Esophagus squamous epithelium (tissue), 4 donors: ENCODE results near the gene STK16.

Experiments
- POLR2A ChIP-seq, 4 donors: fragments of 450-650 bp; IDR thresholded peaks; one replicate each; pipeline ENCODE4 v1.6.1; 2017; ENCODE audit warnings: antibody characterized with exemption in 4 of 4, mild to moderate bottlenecking in 4 of 4, moderate library complexity in 3 of 4
- TF ChIP-seq, protein P1 (sequence below), 6 experiments: fragments of 450-650 bp in 4 of 6; fragments of 200-600 bp in 2 of 6; sonication (generic) in 2 of 6; IDR thresholded peaks; one replicate each; pipeline ENCODE4 v1.5.1; 2016 to 2019; ENCODE audit warnings: antibody characterized with exemption in 6 of 6, mild to moderate bottlenecking in 4 of 6, moderate library complexity in 4 of 6

DNA sequence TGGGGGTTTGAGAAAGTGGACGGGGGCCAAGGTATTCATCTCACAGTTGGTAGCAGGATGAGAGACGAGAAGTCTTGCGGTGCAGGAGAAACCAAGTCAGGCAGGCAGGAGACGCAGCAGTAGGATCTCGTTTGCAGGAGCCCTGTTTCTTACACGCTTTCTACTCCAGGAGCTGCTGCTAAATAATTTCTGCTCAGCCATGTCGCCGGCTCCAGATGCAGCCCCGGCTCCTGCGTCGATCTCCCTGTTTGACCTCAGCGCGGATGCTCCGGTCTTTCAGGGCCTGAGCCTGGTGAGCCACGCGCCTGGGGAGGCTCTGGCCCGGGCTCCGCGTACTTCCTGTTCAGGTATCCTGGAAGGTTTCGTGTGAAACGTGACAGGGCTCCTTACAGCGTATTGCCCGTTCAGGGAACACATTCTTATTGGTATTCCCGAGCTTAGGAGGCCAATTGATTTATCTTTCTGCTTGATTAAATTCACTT, 15.2 kb upstream of the STK16 start:
- no peak for TF ChIP-seq POLR2A (IDR thresholded peaks at IDR 0.05)
- TF ChIP-seq, protein P1, sequence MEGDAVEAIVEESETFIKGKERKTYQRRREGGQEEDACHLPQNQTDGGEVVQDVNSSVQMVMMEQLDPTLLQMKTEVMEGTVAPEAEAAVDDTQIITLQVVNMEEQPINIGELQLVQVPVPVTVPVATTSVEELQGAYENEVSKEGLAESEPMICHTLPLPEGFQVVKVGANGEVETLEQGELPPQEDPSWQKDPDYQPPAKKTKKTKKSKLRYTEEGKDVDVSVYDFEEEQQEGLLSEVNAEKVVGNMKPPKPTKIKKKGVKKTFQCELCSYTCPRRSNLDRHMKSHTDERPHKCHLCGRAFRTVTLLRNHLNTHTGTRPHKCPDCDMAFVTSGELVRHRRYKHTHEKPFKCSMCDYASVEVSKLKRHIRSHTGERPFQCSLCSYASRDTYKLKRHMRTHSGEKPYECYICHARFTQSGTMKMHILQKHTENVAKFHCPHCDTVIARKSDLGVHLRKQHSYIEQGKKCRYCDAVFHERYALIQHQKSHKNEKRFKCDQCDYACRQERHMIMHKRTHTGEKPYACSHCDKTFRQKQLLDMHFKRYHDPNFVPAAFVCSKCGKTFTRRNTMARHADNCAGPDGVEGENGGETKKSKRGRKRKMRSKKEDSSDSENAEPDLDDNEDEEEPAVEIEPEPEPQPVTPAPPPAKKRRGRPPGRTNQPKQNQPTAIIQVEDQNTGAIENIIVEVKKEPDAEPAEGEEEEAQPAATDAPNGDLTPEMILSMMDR (IDR thresholded peaks at IDR 0.05) = no peak
